Measurements from ENCODE around the gene P3H3.
A peak's percentile ranks its signal among the peaks of the same experiment; 100 is the strongest.

Gene P3H3

DNA sequence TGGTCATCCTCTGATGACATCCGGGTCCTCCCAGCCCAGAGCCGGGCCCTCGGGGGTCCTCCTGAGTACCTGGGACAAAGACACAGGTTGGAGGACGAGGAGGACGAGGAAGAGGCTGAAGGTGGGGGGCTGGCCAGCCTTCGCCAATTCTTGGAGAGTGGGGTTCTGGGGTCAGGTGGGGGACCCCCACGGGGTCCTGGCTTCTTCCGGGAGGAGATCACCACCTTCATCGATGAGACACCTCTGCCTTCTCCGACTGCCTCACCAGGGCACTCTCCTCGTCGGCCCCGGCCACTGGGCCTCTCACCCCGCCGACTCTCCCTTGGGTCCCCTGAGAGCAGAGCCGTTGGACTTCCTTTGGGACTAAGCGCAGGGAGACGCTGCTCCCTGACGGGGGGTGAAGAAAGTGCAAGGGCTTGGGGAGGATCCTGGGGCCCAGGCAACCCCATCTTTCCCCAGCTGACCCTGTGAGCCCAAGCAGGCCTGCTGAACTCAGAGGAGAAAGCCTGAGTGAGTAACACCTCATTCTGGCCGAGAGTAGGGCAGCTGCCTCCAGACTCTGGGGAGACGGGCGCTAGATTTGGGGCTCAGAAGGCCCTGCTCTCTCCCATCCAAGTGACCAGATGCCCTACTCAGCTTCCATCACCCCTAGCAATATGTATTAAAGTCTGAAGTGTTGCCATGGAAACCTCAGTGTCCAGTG lies 1.3 kb upstream of the P3H3 start:
- DNase-seq: no peak

DNA sequence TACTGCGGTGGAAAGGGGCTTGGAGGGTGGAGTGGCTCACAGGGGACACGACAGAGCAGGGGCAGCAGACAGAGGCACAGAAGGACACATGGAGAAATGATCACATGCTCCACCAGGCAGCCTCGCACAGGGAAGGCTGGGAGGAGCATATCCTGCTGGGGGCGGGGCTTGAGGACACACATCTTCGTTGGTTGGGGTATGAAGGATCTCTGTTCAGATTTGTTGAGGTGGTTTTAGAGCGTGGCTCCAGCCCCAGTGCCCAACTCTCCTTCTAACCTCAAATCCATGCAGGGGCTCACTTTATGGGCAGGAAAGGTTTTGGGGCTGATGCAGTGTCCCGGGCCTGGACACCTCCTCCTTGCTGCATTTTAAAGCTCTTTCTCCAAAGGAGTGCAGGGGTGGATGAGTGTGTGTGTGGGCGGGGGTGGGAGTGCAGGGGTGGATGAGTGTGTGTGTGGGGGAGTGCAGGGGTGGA lies 733 bp upstream of the P3H3 start:
- DNase-seq: peak; percentile 91

GRCh38 chr12:6828781-6829535 lies 751 bp downstream of the P3H3 start:
- peak; percentile 77 for DNase-seq

DNA sequence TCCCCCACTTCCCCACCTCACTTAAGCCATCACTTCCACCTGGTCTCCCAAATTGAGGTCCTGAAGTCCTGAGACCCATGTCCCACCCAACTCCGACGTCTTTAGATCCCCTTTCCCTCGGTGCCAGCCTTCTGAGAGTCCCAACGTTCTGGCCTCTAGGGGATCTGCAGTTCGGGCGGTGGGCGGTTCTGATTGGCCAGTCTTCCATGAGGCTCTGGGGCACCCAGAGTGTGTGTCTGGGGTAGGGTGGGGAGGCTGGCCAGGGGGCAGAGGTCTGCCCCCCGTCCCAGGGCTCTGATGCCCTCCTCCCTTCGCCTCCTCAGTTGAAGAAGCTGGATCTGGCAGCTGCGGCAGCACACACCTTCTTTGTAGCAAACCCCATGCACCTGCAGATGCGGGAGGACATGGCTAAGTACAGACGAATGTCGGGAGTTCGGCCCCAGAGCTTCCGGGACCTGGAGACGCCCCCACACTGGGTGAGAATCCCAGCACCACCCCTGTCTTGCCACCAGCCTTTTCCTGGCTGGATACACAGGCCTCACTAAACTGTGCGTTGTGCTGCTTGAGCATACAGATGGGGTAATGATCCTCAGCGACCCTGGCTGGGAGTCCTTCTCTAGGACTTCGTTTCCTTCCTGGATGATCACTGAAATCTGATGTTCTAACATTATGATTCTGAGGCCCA lies 1.5 kb downstream of the P3H3 start:
- no peak for DNase-seq

DNA sequence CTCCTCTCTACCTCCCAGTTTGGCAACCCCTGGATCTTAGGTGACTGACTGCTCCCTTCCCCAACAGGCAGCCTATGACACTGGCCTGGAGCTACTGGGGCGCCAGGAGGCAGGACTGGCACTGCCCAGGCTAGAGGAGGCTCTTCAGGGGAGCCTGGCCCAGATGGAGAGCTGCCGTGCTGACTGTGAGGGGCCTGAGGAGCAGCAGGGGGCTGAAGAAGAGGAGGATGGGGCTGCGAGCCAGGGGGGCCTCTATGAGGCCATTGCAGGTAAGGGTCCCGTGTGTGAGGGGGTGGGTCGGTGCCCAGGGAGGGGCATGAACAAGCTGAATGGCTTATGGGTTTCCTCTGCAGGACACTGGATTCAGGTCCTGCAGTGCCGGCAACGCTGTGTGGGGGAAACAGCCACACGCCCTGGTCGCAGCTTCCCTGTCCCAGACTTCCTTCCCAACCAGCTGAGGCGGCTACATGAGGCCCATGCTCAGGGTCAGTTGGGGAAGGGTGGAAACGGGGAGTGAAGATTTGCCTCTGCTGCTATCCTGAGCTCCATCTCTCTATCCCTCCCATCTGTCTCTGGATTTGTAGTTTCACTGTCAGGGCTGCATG lies 2.2 kb downstream of the P3H3 start:
- no peak for DNase-seq

DNA sequence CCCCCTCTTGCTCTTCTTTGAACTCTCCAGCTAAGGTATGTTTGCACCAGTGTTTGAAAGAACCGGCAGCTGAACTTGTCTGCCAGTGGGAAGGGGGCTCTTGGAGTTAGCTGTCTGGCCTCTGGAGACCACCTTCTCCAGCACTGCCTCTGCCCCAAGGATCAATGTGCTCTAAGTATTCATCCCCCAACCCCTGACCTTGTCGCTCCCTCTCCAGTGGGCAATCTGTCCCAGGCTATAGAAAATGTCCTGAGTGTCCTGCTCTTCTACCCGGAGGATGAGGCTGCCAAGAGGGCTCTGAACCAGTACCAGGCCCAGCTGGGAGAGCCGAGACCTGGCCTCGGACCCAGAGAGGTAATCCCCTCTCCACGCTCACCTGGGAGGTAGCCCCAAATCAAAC lies 2.8 kb downstream of the P3H3 start:
- no peak for DNase-seq

- DNase-seq: no peak
These were observed 3.3 kb downstream of the P3H3 start for GRCh38 chr12:6831450-6831995.

GRCh38 chr12:6832125-6832524 lies 3.9 kb downstream of the P3H3 start:
- no peak for DNase-seq

DNA sequence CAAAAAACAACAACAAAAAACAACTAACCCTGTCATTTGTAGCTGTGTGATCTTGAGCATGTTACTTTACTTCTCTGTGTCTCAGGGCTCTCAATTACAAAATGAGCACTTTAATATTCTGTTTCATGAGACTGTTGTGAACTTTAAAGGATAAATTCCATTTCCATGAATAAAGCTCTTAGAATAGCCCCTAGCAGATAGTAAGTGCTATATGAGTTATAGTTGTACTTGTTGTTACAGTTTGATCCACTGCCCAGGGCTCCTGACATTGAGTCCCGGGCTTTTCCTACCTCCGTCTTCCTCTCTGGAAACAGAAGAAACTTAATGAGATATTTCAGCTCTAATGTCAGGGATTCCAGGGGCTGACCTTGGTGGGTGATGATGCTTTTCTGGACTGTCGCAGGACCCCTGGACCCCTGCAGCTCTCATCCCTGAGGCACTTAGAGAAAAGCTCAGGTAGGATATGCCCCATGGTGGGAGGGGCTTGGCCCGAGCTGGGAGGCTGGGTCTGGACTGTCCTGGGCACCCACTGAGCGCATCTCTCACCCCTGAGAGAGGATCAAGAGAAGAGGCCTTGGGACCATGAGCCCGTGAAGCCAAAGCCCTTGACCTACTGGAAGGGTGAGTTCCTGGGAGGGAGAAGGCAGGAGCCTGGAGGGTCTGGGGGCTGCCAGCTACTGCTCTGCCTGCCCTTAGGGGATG lies 5.1 kb downstream of the P3H3 start:
- no peak for DNase-seq

- DNase-seq: no peak
These were observed 6.0 kb downstream of the P3H3 start for GRCh38 chr12:6834254-6834653.

DNA sequence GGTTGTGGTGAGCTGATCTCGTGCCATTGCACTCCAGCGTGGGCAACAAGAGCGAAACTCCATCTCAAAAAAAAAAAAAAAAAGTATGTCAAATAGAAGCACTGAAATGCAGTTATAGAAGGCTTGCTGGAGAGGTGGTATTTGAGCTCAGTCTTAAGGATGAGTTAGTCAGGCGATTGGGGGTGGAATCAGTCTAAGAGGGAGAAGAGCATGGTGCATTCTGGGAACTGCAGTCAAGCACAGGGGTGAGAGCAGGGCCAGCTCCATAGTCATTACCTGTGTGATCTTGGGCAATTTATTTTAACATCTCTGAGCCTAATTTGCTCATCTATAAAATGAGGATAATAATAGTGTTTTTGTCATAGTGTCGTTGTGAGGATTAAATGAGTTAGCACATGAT lies 6.7 kb downstream of the P3H3 start:
- DNase-seq: no peak

DNA sequence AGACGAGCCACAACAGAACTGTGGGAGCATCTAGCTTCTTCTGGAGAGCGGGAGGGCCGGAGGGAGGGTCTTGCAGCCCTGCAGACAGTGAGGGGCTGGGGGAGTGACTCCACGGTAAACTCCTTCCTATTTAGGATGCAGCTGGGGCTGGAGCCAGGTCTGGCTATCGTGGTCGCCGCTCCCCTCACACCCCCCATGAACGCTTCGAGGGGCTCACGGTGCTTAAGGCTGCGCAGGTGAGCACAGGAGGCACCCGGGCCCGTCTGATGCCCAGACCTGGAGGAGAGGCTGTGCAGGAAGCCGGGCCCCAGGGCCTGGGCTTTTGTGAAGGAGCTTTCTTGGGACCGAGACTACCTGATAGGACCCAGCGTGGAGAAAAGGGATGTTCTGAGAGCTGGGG lies 8.6 kb downstream of the P3H3 start:
- DNase-seq: no peak

- DNase-seq: no peak
These were observed 9.3 kb downstream of the P3H3 start for GRCh38 chr12:6837370-6838060.

DNA sequence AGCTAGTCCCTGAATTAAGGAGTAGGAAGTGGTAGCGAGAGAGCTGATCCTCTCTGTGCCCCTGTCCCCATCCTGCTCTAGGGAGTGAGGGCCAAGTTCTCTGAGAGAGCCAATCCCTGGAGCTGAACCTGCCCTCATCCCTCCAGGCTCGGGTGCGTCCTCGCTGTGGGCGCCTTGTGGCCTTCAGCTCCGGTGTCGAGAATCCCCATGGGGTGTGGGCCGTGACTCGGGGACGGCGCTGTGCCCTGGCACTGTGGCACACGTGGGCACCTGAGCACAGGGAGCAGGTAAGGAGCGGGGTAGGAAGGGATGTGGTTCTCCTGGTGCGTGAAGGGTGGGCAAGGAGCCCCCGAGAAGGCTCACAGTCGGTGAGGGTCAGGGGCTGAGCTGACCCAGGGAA lies 10.6 kb downstream of the P3H3 start:
- DNase-seq: no peak

DNA sequence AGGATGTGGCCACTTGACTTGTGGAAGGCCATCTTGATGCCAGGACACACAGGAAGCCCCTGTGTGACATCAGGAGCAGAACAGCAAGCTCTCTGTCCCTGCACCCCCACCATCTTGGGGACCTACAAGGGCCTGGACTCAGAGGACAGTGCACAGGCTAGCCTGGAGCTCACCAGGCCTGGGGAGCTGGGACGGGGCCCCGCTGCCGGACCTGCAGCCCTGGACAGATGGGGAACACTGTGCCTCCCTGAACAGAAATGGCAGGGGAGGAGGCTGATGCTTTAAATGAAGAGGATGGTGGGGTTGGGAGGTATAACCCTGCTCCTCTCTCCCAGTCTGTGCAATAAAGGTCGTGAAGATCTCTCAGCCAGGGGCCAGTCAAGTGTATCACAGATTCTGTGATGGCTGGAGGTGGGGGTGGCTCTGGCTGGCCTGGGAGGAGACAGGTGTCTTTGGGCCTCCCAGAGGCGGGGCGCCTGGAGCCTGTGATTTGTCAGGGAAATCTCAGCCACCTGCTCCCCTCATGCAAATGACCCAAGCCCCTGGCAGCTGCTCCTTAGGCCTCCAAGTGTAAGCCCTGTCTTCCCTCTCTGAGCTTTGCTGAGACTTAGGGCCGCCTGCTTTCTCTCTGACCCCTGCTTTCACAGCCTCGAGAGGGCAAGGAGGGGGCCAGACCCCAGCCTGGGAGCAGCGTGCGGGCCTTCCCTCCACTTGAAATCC lies 11.4 kb downstream of the P3H3 start:
- DNase-seq: peak; percentile 69

DNA sequence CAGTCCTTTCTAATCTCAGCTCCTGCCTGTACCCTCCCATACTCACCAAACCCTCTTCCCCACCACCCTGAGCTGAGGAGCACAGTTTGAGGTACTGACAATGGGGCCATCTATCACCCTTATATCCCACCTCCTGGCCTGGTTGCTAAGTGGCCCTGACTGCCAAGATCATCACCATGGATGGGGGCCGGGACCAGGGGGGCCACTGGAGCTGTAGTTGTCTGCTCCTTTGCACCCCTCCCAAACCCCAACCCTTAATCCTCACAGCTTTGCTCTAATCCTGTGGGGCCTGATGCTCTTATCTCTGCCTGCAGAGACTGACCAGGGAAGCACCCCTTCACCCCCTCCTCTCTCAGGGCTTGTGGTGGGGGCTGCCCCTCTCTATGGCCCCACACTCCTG lies 12.1 kb downstream of the P3H3 start:
- no peak for DNase-seq

GRCh38 chr12:6840761-6841515 lies 12.7 kb downstream of the P3H3 start, which contains the start of gene GNB3:
GNB3 (plus strand) TSS chr12:6840925; CDS start chr12:6841288, 363 bp downstream.
- no peak for DNase-seq

DNA sequence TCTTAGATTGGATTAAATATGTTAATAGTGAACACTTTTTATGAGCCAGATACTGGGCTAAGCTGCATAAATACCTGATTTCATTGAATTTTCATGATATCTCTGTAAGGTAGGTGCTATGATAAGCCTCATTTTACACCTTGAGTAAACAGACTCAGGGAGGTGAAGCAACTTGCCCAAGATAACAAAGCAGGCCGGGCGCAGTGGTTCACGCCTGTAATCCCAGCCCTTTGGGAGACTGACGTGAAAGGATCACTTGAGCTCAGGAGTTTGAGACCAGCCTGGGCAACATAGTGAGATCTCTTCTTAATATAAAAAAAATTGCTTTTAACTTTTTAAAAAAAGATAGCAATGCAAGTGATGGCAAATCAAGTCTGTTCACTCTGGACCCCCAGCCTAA lies 13.9 kb downstream of the P3H3 start:
- DNase-seq: no peak

DNA sequence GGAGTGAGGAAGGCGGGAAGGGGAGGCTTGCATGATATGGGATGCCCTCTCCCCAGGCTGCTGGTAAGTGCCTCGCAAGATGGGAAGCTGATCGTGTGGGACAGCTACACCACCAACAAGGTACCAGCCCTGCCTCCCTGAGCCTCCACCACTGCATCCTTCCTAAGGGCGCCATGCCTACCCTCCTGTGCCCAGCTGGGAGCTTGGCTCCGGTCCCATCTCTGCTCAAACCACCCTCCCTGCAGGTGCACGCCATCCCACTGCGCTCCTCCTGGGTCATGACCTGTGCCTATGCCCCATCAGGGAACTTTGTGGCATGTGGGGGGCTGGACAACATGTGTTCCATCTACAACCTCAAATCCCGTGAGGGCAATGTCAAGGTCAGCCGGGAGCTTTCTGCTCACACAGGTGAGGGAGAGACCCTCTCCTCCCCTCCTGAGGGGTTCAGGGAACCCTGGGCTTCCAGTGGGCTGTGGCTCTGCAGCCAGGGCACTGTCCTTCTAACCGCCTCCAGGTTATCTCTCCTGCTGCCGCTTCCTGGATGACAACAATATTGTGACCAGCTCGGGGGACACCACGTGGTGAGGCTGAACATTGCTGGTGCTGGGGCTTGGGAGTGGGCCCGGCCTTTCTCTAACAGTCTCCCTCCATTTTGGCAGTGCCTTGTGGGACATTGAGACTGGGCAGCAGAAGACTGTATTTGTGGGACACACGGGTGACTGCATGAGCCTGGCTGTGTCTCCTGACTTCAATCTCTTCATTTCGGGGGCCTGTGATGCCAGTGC lies 15.1 kb downstream of the P3H3 start:
- no peak for DNase-seq

All from femur (tissue), 1 donor.